Transverse colon (tissue), 4 donors: Measurements from ENCODE around the gene NEK6. TPM values are rescaled to one million over a fixed set of nuclear protein-coding genes. Genes with fewer than 3 reads are reported as not detected.
A peak's percentile ranks its signal among the peaks of the same experiment; 100 is the strongest.

ENCODE experiments used
- DNase-seq: peaks from one replicate; pipeline ENCODE4 v3.0.0-alpha.2; 2019
- H3K27ac ChIP-seq, 4 donors: fragments of 200-600 bp; sonication (generic); 2 replicates each; pipeline ENCODE4 v1.5.1; 2016 to 2018; ENCODE audit warnings: inconsistent platforms in 4 of 4
- H3K27me3 ChIP-seq: fragments of 200-600 bp; sonication (generic); 2 replicates; pipeline ENCODE4 v1.5.1; 2017; ENCODE audit warnings: inconsistent platforms
- H3K36me3 ChIP-seq, 4 donors: fragments of 200-600 bp; sonication (generic); 2 replicates each; pipeline ENCODE4 v1.5.1; 2017 to 2019; ENCODE audit warnings: inconsistent platforms in 4 of 4
- H3K4me1 ChIP-seq, 4 donors: fragments of 200-600 bp; sonication (generic); 2 replicates each; pipeline ENCODE4 v1.5.1; 2017 to 2020; ENCODE audit warnings: inconsistent platforms in 4 of 4
- H3K4me3 ChIP-seq, 4 donors: fragments of 200-600 bp; sonication (generic); 1 replicate in 1 of 4; 2 replicates in 3 of 4; pipeline versions ENCODE4 v1.5.1 to v1.6.1; 2017 to 2019; ENCODE audit warnings: inconsistent platforms in 4 of 4
- H3K9me3 ChIP-seq, 2 donors: fragments of 200-600 bp; sonication (generic); 2 replicates each; pipeline ENCODE4 v1.5.1; 2017 to 2019; ENCODE audit warnings: inconsistent platforms in 2 of 2
- CTCF ChIP-seq, 5 experiments: fragments of 200-600 bp in 3 of 5; fragments of 450-650 bp in 2 of 5; sonication (generic) in 3 of 5; IDR thresholded peaks; 1 replicate in 2 of 5; 2 replicates in 3 of 5; pipeline ENCODE4 v1.5.1; 2016 to 2017; ENCODE audit warnings: antibody characterized with exemption in 5 of 5, inconsistent platforms in 3 of 5, mild to moderate bottlenecking in 2 of 5, moderate library complexity in 1 of 5
- EP300 ChIP-seq: sonication (generic); formaldehyde crosslinking; IDR thresholded peaks from one replicate; pipeline ENCODE4 v1.6.1; 2017; ENCODE audit warnings: antibody characterized with exemption, low read depth
- POLR2A ChIP-seq: fragments of 450-650 bp; IDR thresholded peaks from one replicate; pipeline ENCODE4 v1.6.1; 2016; ENCODE audit warnings: antibody characterized with exemption, mild to moderate bottlenecking, moderate library complexity
- POLR2AphosphoS5 ChIP-seq, 3 donors: sonication (generic); formaldehyde crosslinking; IDR thresholded peaks; one replicate each; pipeline ENCODE4 v1.6.1; 2016; ENCODE audit warnings: antibody characterized with exemption in 3 of 3
- WGBS, 2 donors: methylation state at CpG; one replicate each; pipeline ENCODE4 v1.1.5; 2018; ENCODE audit warnings: low coverage in 1 of 2; 5-methylcytosine and 5-hydroxymethylcytosine counted together
- in situ Hi-C, 4 donors: fragments of 200-750 bp; cut with MboI; loops; one replicate each; pipeline versions ENCODE4 v1.15.0 to v1.15.1; 2017; ENCODE audit warnings: low sequenced_read_pairs in 3 of 4, low pct_ligation_motif_present in 1 of 4, low pct_unique_long_range_greater_than_20kb in 1 of 4
- intact Hi-C: fragments of 100-400 bp; cut with DNase I; formaldehyde crosslinking; loops from one replicate; pipeline ENCODE4 v1.15.1; 2023; ENCODE audit warnings: low total_unique reads
- total RNA-seq, 4 donors: library from RNA; depleted of rRNA; stranded (reverse); fragments of >200 nt; gene quantifications; one replicate each; pipeline ENCODE4 v1.1.0, GENCODE V29; 2016

Gene NEK6
- total RNA-seq, 4 donors from 2014 or later = 12.3 to 31.1 (median 21.6) TPM

GRCh38 chr9:124217836-124218437 is 39.8 kb upstream of the NEK6 start:
- Histone ChIP-seq H3K4me3 (no peak overlapping the region), H3K36me3 (no peaks in the 10 kb centered on the region), H3K4me1 (peaks cover 16 to 56% (median 33%) of the 10 kb centered on the region in 4 donors), H3K27ac (peak overlapping the region; percentile 52 to 65 (median 54)), H3K27me3 (no peaks in the 10 kb centered on the region), H3K9me3 (no peaks in the 10 kb centered on the region)
- no peak for TF ChIP-seq POLR2AphosphoS5 (IDR thresholded peaks at IDR 0.05)
- no peak for TF ChIP-seq POLR2A
- TF ChIP-seq EP300 = no peak
- TF ChIP-seq CTCF (IDR thresholded peaks at IDR 0.05) = no peak
- no peak for DNase-seq
- in situ Hi-C loops (no loop called here), intact Hi-C loops (no loop called here)
- 40 to 60% methylated on average over 2 to 8 of the region's 8 CpGs for WGBS, 2 donors

- H3K27ac ChIP-seq = peak overlapping the region; percentile 52 to 65 (median 54)
- no peak overlapping the region for H3K4me3 ChIP-seq
- intact Hi-C loops = no loop called here
- WGBS, 2 donors = 69 to 94% methylated on average over 3 to 10 of the region's 10 CpGs
- no peaks in the 10 kb centered on the region for H3K9me3 ChIP-seq
- H3K36me3 ChIP-seq = no peaks in the 10 kb centered on the region
- H3K27me3 ChIP-seq = no peaks in the 10 kb centered on the region
- peak; percentile 77 for DNase-seq
- no peak for TF ChIP-seq EP300
- no peak for TF ChIP-seq POLR2AphosphoS5 (IDR thresholded peaks at IDR 0.05)
- no peak for TF ChIP-seq POLR2A
- TF ChIP-seq CTCF (IDR thresholded peaks at IDR 0.05) = peak in 2 of 5 experiments; percentile 8
- in situ Hi-C loops = no loop called here
- H3K4me1 ChIP-seq = peaks cover 16 to 62% (median 38%) of the 10 kb centered on the region in 4 donors
Observed at GRCh38 chr9:124218438-124218982, 39.2 kb upstream of the NEK6 start.

DNA sequence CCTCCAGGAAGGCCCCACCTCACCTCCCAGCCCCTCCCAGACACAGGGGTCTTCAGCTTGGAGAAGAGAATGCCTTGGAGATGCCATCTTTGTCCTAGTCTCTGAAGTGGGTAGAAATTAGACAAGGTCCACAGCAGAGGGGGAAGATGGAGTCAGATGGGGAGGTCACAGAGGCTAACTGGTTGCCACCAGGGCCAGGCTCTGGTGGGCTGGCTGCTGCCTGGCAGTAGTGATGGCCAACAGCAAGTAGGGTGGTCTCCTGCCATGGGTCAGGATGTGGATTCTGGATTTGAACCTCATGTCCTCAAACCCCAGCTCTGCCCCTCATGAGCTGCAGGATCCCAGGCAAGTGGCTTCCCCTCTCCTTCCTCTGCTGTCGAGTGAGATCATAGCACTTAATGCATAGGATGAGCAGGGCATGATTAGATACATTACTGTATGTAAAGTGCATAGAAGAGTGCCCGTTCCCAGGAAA is 38.7 kb upstream of the NEK6 start:
- peak overlapping the region; percentile 28 to 55 (median 52) for H3K27ac ChIP-seq
- WGBS, 2 donors = 52 to 80% methylated on average over 1 to 2 of the region's 2 CpGs
- no peaks in the 10 kb centered on the region for H3K36me3 ChIP-seq
- H3K9me3 ChIP-seq = no peaks in the 10 kb centered on the region
- no peak for DNase-seq
- in situ Hi-C loops = no loop called here
- intact Hi-C loops = no loop called here
- peaks cover 16 to 67% (median 43%) of the 10 kb centered on the region in 4 donors for H3K4me1 ChIP-seq
- no peak overlapping the region for H3K4me3 ChIP-seq
- TF ChIP-seq EP300 = no peak
- TF ChIP-seq CTCF (IDR thresholded peaks at IDR 0.05) = no peak
- TF ChIP-seq POLR2A = no peak
- no peak for TF ChIP-seq POLR2AphosphoS5 (IDR thresholded peaks at IDR 0.05)
- H3K27me3 ChIP-seq = no peaks in the 10 kb centered on the region

GRCh38 chr9:124220946-124221451 is 36.8 kb upstream of the NEK6 start:
- intact Hi-C loops (no loop called here), in situ Hi-C loops (no loop called here)
- WGBS, 2 donors = 23 to 26% methylated on average over 3 to 6 of the region's 6 CpGs
- TF ChIP-seq EP300 (no peak), POLR2AphosphoS5 (IDR thresholded peaks at IDR 0.05) (peak in 2 of 3 donors; percentile 41 to 63), CTCF (IDR thresholded peaks at IDR 0.05) (no peak), POLR2A (peak; percentile 48)
- H3K4me3 ChIP-seq = no peak overlapping the region
- peak; percentile 60 for DNase-seq
- peaks cover 16 to 71% (median 47%) of the 10 kb centered on the region in 4 donors for H3K4me1 ChIP-seq
- peak overlapping the region; percentile 68 to 78 (median 75) for H3K27ac ChIP-seq
- H3K27me3 ChIP-seq = no peaks in the 10 kb centered on the region
- H3K36me3 ChIP-seq = no peaks in the 10 kb centered on the region
- H3K9me3 ChIP-seq = no peaks in the 10 kb centered on the region
